HG03460 (cell line): Measurements from ENCODE around the gene ALG10B.
A peak's percentile ranks its signal among the peaks of the same experiment; 100 is the strongest.
"Not testable (repeated sequence)": the region's sequence is repeated elsewhere in the genome, so short reads cannot be mapped to it uniquely, and the experiment has no call there.

Experiments used
- ATAC-seq: cut with Tn5 transposase; IDR thresholded peaks from one replicate; pipeline ENCODE4 v1.9.1; 2021; ENCODE audit not compliant: unreplicated experiment

Gene ALG10B, protein sequence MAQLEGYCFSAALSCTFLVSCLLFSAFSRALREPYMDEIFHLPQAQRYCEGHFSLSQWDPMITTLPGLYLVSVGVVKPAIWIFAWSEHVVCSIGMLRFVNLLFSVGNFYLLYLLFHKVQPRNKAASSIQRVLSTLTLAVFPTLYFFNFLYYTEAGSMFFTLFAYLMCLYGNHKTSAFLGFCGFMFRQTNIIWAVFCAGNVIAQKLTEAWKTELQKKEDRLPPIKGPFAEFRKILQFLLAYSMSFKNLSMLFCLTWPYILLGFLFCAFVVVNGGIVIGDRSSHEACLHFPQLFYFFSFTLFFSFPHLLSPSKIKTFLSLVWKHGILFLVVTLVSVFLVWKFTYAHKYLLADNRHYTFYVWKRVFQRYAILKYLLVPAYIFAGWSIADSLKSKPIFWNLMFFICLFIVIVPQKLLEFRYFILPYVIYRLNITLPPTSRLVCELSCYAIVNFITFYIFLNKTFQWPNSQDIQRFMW

DNA sequence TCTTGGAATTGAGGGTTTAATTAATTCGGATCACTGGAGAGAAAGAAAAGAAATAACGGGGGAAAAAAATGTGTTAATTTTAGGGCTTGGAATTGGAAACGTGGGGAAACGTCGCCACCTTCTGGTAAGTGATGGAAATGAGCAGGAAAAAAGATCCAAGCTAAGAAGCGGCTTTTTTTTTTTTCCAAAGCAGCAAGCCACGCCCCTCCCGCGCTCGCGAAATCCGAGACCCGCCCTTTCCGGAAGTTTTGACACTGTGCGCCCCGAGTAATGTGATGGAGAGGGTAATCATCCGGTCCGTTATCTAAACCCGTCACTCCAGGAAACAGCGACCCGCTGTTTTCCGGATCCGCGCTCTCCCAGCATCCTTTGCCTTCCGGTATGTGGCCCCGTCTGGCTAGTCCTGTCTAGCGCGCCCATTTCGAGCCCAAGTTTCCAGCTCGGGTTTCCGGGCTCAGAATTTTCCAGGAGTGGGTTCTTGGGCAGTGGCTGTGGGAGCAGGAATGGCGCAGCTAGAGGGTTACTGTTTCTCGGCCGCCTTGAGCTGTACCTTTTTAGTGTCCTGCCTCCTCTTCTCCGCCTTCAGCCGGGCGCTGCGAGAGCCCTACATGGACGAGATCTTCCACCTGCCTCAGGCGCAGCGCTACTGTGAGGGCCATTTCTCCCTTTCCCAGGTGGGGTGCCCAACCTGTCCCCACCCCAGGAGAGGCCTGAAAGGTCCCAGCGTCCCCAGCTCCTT is at the start of gene ALG10B:
TSS of gene ALG10B (plus strand) at position 384 of the 739 bp plus-strand sequence. CDS start at position 504, 120 bp downstream.
- ATAC-seq: peak; percentile 99

DNA sequence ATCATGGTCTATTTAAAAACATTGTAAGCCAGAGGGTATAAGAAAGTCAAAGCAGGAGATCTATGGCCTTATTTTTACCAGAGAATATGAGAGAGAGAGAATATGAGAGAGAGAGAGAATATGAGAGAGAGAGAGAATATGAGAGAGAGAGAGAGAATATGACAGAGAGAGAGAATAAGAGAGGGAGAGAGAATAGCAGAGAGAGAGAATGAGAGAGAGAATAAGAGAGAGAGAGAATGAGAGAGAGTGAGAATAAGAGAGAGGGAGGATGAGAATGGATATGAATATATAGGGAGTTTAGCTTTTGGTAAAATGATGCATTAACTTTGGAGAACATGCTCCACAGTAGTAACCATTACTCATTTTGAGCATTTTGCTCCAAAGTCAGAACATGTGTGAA is 48.0 kb upstream of the ALG10B start:
- no peak for ATAC-seq

DNA sequence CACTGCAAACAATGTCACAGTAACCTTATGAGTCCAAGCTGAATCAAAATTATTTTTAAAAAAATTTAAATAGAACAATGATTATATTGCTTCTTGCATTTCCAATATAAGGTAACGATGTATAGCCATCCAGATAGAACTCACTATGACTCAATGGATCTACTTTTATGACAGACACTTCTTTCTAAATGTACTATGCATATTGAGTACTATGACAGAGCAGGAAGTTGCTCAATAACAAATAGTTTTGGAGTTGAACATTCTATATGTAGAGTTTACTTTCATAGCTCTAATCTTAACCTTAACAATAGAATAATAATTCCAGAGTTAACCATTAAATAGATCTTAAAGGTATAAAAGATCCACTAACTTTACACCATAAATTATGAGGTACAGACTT is 46.7 kb upstream of the ALG10B start:
- no peak for ATAC-seq

DNA sequence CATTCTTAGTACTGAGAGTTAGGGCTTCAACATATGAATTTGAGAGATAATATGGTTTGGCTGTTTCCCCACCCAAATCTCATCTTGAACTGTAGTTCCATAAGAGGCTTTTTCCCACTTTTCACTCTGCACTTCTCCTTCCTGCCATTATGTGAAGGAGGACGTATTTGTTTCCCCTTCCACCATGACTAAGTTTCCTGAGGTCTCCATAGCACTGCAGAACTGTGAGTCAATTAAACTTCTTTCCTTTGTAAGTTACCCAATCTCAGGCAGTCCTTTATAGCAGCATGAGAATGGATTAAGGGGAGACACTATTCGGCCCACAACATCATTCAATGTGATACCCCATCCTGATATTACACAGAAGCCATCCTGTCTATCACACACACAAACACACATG is 36.8 kb upstream of the ALG10B start:
- no peak for ATAC-seq

DNA sequence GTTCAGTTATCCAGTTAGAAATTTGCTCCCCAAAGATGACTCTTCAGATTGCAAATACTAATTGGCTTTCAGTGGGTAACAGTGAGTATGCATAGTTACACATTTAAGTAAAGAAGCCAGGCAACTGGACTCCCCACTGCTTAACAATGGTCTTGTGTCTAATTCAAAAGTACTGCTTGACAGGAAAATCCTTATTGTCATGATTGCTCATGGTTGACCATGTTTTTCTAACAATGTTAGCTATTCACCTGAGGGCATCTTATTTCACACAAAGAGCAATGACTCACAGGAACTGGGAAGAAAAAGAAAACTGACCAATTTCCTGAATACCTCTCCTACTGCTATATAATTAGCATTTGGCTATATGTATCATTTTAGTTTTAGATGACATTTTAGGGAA is 33.7 kb upstream of the ALG10B start:
- no peak for ATAC-seq

DNA sequence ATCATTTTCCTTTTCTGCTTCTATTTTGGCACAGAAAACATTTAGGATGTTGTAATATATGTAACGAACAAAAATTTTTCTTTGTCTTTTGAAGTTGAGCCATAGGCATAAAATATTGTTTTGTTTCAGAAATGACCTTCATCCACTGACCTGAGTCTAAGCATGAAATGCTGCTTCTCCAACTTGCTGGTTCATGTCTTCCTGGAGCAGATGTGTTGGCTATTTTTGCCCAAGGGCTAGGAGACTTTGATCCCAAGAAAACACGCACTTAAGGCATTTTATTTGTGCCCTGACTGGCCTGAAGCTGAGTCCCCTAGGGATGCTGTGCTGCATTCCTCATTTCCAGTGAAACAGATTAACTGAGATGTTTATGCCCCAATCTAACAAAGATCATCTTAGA is 27.2 kb upstream of the ALG10B start:
- ATAC-seq: no peak

DNA sequence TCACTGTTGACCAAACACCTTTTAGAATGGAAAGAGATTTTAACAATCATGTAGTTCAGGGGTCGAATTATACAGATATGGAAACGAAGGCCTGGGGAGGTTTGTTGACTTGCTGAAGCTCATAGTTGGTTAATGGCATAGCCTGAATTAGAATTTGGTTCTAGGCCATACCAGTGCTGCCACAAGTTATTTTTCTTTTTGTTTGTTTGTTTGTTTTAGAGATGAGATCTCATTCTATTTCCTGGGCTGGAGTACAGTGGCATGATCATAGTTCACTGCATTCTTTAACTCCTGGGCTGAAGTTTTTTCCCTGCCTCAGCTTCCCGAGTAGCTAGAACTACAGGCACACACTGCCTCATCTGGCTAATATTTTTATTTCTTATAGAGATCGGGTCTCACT is 25.4 kb upstream of the ALG10B start:
- ATAC-seq: no peak

DNA sequence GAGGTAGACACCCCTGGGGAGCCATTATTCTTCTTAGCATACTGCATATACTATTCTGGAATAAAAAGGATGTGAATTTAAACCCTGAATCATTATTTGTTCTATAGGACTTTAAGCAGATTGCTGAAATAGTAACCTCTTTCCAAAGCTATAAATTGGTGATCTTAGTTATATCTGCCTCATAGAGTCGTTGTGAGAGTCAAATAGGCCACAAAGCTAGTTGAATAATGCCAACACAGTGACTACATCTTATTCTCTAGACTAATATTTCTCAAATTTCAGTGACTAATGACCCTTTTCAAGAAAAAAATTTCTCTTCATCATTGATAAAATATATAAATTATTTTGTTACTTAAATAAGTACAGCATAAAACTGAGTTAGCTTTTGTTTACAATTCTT is 13.6 kb upstream of the ALG10B start:
- ATAC-seq: not testable (repeated sequence)

DNA sequence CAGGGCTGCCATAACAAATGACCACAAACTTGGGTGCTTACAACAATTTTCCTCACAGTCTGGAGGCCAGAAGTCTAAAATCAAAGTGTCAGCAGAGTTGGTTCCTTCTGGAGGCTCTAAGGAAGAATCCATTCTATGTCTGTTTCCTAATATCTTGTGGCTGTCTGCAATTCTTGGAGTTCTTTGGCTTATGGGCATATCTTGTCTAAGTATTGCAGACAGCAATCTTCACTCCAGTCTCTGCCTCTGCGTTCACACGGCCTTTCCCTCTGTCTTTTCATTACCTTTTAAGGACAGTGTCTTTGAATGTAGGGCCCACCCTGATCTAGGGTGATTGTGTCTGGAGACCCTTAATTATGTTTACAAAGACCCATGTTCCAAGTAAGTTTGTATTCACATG is 5.4 kb downstream of the ALG10B start:
- ATAC-seq: not testable (repeated sequence)

DNA sequence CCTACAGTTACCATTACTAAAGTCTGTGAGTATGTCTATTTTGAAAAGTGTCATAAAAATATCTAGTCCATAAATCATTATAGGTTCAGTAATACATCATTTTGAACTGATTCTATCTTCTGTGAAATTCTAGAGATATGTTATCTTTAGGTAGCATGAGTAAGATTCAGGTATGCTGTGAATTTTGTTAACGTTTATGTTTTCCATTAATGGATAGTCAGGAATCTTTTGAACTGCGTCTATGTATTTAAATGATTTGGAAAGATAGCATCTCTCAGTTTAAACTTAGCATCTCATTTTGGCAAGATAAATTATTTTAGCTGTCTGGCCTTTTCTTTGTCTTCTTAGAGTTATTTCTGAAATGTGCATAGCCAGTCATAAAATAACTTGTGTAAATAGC is 8.3 kb downstream of the ALG10B start:
- no peak for ATAC-seq

DNA sequence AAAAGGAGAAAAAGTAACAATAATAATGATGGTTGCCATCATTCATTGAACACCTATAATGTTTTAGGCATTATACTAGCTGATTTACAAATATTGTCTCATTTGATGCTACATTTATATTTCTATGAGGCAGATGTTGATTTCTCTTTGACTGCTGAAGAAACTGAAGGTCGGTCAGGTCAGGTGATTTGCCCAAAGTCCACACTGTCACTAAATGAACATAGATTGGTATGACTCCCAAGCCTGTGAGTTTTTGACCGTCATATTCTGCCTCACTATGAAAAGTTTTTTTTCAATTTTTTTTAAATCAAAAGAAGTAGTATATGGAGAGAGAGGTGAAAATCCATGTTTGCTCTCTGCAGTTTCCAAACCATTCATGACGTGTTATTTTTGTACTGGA is 10.8 kb downstream of the ALG10B start:
- no peak for ATAC-seq

DNA sequence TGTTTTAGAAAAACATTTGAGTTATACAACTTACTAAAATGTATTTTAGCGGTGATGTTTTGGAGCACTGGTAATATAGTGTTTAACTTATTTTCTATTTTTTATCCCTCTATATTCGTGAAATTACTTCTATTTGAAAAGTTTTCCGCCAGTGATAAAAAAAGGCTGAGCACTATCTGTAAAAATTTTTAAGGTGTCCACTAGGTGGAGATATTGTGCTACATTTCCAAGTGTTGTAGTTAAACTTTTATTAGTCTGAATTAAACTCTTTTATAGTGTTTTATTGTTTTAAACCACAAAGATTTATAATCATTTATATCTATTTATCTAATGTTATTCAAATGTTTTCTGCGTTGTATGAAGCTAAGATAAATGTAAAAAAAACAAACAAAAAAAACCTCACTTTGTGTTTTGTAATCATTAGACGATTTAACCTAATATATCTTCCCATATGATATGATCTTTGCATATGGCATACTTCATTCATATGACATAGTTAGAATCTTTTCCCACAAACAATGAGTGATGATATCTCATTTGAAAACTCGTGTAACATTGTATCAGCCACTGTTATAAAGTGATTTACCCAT is 11.8 kb downstream of the ALG10B start:
- peak; percentile 79 for ATAC-seq

DNA sequence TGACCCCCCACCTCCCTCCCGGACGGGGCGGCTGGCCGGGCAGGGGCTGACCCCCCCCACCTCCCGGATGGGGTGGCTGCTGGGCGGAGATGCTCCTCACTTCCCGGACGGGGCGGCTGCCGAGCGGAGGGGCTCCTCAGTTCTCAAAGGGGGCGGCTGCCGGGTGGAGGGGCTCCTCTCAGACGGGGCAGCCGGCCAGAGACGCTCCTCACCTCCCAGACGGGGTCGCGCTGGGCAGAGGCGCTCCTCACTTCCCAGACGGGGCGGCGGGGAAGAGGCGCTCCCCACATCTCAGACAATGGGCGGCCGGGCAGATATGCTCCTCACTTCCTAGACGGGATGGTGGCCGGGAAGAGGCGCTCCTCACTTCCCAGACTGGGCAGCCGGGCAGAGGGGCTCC is 13.8 kb downstream of the ALG10B start:
- ATAC-seq: not testable (repeated sequence)

DNA sequence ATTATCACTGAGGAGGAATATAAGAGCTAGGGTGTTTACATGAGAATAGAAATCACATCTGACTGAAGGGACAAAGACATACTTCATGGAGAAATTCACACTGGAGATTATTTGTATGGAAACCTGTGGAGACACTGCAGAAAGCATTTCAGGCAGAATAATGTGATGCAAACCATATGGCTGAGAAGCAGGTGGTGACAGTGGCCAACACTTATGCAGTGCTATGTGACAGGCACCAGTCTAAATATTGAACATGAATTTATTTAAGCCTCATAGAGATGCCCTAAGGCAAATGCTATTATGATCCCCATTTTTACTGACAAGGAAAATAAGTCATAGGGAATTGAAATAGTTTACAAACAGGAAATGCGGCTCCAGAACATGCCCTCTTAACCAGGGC is 16.2 kb downstream of the ALG10B start:
- no peak for ATAC-seq

DNA sequence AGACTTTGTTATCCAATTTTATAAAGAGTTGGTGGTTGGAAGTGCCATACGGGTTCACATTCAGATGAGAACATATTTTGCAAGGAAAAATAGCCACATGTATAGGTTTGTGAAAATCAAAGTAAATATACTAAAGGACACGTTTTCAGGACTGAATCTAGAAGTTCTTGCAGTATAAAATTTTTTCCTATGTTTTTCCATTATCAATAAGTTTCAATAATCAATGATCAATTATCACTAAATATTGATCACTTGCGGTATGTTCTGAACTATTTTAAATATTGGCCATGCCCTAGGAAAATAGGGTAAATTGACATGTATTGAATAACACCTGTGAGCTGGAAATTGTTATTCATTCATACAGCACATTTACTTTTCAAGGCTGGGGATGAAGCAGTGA is 25.9 kb downstream of the ALG10B start:
- ATAC-seq: no peak

DNA sequence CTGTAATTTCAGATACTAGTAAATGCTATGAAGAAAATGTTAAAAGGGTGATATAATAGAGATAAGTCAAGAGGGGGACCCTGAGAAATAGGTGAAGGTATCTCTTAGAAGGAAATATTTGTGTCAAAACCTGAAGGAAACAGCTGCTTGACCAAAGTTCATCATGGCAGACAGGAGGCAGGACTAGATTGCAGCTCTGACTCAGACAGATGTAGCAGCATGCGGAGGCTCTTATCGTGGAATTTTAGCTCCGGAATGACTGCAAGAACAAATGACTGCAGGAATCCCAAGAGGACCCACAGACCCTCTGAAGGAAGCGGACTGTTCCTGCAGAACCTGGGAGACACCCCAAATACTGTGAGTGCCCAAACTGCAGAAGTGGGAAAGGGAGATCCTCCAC is 26.7 kb downstream of the ALG10B start:
- not testable (repeated sequence) for ATAC-seq

DNA sequence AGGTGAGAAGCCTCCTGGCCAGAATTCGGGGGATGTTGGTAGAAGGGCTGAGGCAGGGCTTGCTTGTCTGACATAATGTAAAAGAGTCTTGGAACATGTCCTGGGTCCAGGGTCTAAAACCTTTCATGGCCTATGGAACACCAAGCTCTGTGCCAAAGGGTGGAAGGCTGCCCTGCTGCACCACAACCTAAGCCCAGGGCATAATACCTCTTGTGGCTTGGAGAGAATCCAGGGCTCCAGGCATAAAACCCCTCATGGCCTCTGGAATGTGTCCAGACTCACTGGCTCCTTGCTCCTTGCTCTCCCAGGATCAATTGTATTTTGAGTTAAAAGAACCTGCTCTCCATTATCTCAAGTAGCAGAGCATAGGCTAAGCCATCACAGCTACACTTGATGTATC is 27.3 kb downstream of the ALG10B start:
- not testable (repeated sequence) for ATAC-seq

DNA sequence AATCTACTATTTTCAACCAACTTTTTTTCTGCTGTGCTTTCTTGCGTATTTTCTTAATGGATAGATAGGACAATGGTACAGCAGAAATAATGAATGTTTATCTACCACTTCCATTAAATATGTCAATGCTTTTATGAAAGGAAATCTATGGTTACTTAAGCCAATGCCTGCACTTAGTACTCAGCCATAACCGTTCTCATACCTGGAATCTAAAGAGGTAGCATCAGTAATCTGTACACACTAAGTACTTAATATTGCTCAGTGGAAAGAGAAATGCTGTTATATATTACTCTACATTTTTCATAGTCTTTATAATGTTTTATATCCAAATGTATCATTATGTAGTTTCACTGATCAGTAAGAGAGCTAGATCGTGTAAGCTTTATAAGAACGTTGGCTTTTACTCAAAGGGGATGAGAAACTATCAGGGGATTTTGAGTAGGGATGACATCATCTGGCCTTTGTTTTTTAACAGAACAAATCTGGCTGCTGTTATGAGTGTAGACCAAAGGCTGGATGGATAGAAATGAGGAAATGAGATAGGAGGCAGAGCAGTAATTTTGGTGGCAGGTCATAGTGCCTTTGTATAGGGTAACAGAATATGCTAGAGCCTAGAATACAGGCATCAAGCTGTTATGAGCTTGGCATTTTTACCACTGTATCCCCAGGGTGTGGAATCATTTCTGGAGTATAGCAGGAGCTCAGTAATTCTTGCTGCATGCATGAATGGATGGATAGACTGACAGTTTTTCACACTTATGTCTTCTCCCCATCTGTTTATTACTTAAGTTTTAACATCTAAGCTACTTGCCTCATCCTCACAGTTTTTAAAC is 34.0 kb downstream of the ALG10B start:
- ATAC-seq: peak; percentile 98

DNA sequence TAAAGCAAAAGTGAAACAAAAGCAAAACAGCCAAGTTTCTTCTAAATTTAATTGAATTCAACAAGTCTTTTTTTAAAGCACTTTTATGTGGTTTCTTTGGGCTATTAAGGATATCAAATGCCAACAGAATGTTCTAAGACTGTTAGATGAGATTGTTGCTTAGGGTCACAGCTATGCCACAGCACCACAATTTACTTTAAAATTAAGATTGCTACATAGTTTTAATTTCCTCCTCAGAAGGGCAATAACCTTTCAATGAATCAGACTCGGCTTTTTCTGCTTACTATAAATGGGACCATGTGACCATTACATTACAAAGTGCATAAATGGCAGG is 34.6 kb downstream of the ALG10B start:
- not testable (repeated sequence) for ATAC-seq

DNA sequence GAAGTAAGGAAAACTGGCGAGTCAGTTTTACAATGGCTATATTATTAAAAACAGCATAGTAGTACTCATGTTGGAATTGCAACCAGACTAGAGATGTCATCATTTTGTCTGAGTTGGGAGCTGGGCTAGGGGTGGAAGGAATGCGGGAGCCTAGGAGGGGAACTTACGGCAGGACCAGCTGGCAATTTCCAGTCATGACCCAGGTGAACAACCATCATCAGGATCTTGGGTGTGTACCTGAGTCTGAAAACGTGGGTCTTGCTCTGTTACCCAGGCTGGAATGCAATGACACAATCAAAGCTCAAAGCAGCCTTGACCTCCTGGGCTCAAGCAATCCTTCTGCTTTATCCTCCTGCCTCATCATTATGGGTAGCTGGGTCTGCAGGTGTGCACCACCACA is 50.9 kb downstream of the ALG10B start:
- no peak for ATAC-seq

DNA sequence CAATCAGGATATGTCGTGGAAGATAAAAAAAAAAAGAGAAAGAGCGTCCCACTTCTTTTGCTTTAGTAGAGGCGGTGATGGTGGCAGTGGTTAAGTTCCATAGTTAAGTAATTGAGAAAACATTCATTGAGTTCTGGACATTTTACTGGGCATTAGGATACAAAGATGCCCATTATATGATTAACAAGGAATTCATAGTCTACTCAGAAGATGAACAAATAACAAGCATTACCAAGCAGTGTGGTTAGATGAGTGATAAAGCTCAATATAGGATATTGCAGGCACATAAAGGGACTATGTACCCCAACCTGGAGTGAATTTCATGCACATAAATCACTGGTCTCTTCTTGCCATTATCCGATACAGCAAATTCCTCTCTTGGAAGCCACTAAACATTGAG is 53.7 kb downstream of the ALG10B start:
- ATAC-seq: no peak
